D341Med (cell line): ENCODE measurements around the gene IGSF9B.

Experiments used
- DNase-seq: peaks from one replicate; pipeline ENCODE4 v3.0.0; 2012; ENCODE audit warnings: low spot score

The IGSF9B gene

GRCh38 chr11:133919330-133920108 is 37.2 kb downstream of the IGSF9B start:
- no peak for DNase-seq

- no peak for DNase-seq
These were observed 38.0 kb downstream of the IGSF9B start for GRCh38 chr11:133918608-133919260.

- no peak for DNase-seq
These were observed 38.7 kb downstream of the IGSF9B start for GRCh38 chr11:133917921-133918607.

GRCh38 chr11:133916784-133917440 is 39.9 kb downstream of the IGSF9B start:
- DNase-seq = no peak

GRCh38 chr11:133913761-133914160 is 43.0 kb downstream of the IGSF9B start:
- DNase-seq = no peak

- no peak for DNase-seq
These were observed 45.6 kb downstream of the IGSF9B start for GRCh38 chr11:133911171-133911570.

- no peak for DNase-seq
These were observed 46.7 kb downstream of the IGSF9B start for GRCh38 chr11:133910101-133910500.

- DNase-seq = no peak
These were observed 47.9 kb downstream of the IGSF9B start for GRCh38 chr11:133908827-133909226.

- no peak for DNase-seq
These were observed 48.9 kb downstream of the IGSF9B start for GRCh38 chr11:133907841-133908241.

- DNase-seq = no peak
These were observed 49.6 kb downstream of the IGSF9B start for GRCh38 chr11:133907216-133907615.

- no peak for DNase-seq
These were observed 50.0 kb downstream of the IGSF9B start for GRCh38 chr11:133906746-133907145.

GRCh38 chr11:133906241-133906640 is 50.5 kb downstream of the IGSF9B start:
- no peak for DNase-seq

GRCh38 chr11:133905677-133906156 is 51.1 kb downstream of the IGSF9B start:
- DNase-seq = no peak

- DNase-seq = no peak
These were observed 51.8 kb downstream of the IGSF9B start for GRCh38 chr11:133904818-133905515.

- DNase-seq = no peak
These were observed 52.6 kb downstream of the IGSF9B start for GRCh38 chr11:133903875-133904817.

GRCh38 chr11:133903056-133903455 is 53.7 kb downstream of the IGSF9B start:
- no peak for DNase-seq

- no peak for DNase-seq
These were observed 54.3 kb downstream of the IGSF9B start for GRCh38 chr11:133902506-133902905.

GRCh38 chr11:133901999-133902398 is 54.8 kb downstream of the IGSF9B start:
- DNase-seq = no peak

- DNase-seq = no peak
These were observed 55.5 kb downstream of the IGSF9B start for GRCh38 chr11:133901316-133901715.
